GM21786 (cell line): ENCODE results near the gene LCE1B.

Source experiments
- ATAC-seq: cut with Tn5 transposase; IDR thresholded peaks from one replicate; pipeline ENCODE4 v1.9.1; 2021; ENCODE audit not compliant: unreplicated experiment

LCE1B gene

GRCh38 chr1:152860129-152860528 is 48.4 kb downstream of the LCE1B start:
- no peak for ATAC-seq

- ATAC-seq = no peak
Measured at GRCh38 chr1:152861374-152861773, 49.6 kb downstream of the LCE1B start.
